ENCODE results near the gene SUMF1.

The SUMF1 gene

DNA sequence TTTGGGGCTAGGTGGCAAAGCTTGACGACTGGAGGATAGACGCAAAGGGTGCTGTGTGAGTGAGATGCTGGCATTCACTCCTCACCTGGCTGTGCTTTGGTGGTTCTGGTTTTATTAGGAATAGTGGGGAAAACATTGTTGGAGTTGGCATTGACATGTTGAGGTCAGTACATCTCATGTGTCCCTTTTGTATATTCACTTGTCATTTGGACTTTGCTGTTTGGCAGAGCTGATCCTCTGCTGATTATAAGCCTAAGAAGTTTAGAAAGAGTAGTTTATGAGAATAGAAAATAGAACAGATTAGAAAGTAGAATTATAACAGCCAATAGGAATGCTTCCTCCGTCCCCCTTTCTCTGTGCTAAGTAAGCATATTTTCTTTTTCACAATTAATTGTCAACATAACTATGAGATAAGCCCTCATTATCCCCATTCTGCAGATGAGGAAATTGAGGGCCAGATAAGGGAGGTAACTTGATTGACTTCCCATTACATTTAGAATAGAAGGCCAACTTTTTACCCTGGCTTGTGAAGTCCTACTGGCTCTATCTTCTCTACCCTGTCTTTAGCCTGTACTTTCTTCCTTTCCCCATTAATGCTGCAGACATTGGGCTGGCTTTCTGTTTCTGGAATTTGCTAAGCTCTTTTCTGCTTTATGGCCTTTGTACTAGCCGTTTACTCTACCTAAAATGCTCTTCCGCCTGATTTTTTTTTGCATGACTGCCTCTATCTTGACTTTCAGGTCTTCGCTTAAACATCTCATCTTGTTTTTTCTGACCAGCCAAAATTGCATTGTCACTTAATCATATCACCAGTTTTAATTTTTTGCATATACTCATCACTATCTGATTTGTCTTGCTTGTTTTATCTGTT, 38.9 kb upstream of the SUMF1 start:
- ChIA-PET POLR2A (no interaction called here), CTCF (no interaction called here)
- no peak for DNase-seq (ENCODE audit: extremely low spot score)
- TF ChIP-seq CTBP1 (IDR thresholded peaks at IDR 0.05; ENCODE audit: borderline replicate concordance) (no peak), HDGF (IDR thresholded peaks at IDR 0.05; ENCODE audit: borderline replicate concordance) (no peak), LEF1 (IDR thresholded peaks at IDR 0.05; ENCODE audit: borderline replicate concordance) (no peak), PKNOX1 (IDR thresholded peaks at IDR 0.05) (no peak), SUZ12 (IDR thresholded peaks at IDR 0.05) (no peak), L3MBTL2 (conservative IDR thresholded peaks at IDR 0.05) (no peak), ARNT (IDR thresholded peaks at IDR 0.05) (no peak), ELF4 (IDR thresholded peaks at IDR 0.05) (no peak), FOXM1 (IDR thresholded peaks at IDR 0.05; ENCODE audit: borderline replicate concordance) (no peak), SP1 (IDR thresholded peaks at IDR 0.05) (no peak), BHLHE40 (IDR thresholded peaks at IDR 0.05; ENCODE audit: borderline replicate concordance) (no peak)

GRCh38 chr3:4504340-4505261, 37.5 kb upstream of the SUMF1 start:
- ChIA-PET POLR2A (interaction anchor here (1.1 to 2.1 kb wide), 2 partner anchors 11 to 13 kb away, joined by 3 to 17 read pairs; partner anchors contain the start of gene ITPR1), CTCF (interaction anchor here (0.6 to 0.7 kb wide), 2 partner anchors 30 to 152 kb away, joined by 3 read pairs; no protein-coding TSS in a partner anchor)
- DNase-seq (ENCODE audit: extremely low spot score), result no peak
- TF ChIP-seq ZNF384 (IDR thresholded peaks at IDR 0.05) (no peak), TARDBP (IDR thresholded peaks at IDR 0.05) (no peak), LEF1 (IDR thresholded peaks at IDR 0.05; ENCODE audit: borderline replicate concordance) (no peak), FOXM1 (IDR thresholded peaks at IDR 0.05; ENCODE audit: borderline replicate concordance) (no peak), NFRKB (IDR thresholded peaks at IDR 0.05) (no peak), CTBP1 (IDR thresholded peaks at IDR 0.05; ENCODE audit: borderline replicate concordance) (no peak), PKNOX1 (IDR thresholded peaks at IDR 0.05) (no peak), HDGF (IDR thresholded peaks at IDR 0.05; ENCODE audit: borderline replicate concordance) (no peak), SUZ12 (IDR thresholded peaks at IDR 0.05) (no peak), ELF4 (IDR thresholded peaks at IDR 0.05) (no peak), ARNT (IDR thresholded peaks at IDR 0.05) (no peak), BHLHE40 (IDR thresholded peaks at IDR 0.05; ENCODE audit: borderline replicate concordance) (no peak), FOXA1 (IDR thresholded peaks at IDR 0.05) (no peak), L3MBTL2 (conservative IDR thresholded peaks at IDR 0.05) (no peak), SP1 (IDR thresholded peaks at IDR 0.05) (no peak), FOXK2 (IDR thresholded peaks at IDR 0.05) (no peak)

- CTCF ChIA-PET, result interaction anchor here (0.6 kb wide), 2 partner anchors 42 to 129 kb away, joined by 3 read pairs; no protein-coding TSS in a partner anchor
- DNase-seq (ENCODE audit: extremely low spot score), result no peak
- POLR2A ChIA-PET, result interaction anchor here (2.1 kb wide), 1 partner anchor 9 kb away, joined by 17 read pairs; the partner anchor contains the start of gene ITPR1
- TF ChIP-seq PKNOX1 (IDR thresholded peaks at IDR 0.05) (no peak), HDGF (IDR thresholded peaks at IDR 0.05; ENCODE audit: borderline replicate concordance) (no peak), NFRKB (IDR thresholded peaks at IDR 0.05) (no peak), FOXM1 (IDR thresholded peaks at IDR 0.05; ENCODE audit: borderline replicate concordance) (no peak), TARDBP (IDR thresholded peaks at IDR 0.05) (no peak), ELF4 (IDR thresholded peaks at IDR 0.05) (no peak), L3MBTL2 (conservative IDR thresholded peaks at IDR 0.05) (no peak), ZNF384 (IDR thresholded peaks at IDR 0.05) (no peak), ARNT (IDR thresholded peaks at IDR 0.05) (no peak), SP1 (IDR thresholded peaks at IDR 0.05) (no peak), SUZ12 (IDR thresholded peaks at IDR 0.05) (no peak), CTBP1 (IDR thresholded peaks at IDR 0.05; ENCODE audit: borderline replicate concordance) (no peak), FOXA1 (IDR thresholded peaks at IDR 0.05) (no peak), LEF1 (IDR thresholded peaks at IDR 0.05; ENCODE audit: borderline replicate concordance) (no peak), BHLHE40 (IDR thresholded peaks at IDR 0.05; ENCODE audit: borderline replicate concordance) (no peak)
These were observed 36.0 kb upstream of the SUMF1 start for GRCh38 chr3:4503050-4503449.

GRCh38 chr3:4501927-4502326, 34.9 kb upstream of the SUMF1 start:
- TF ChIP-seq SUZ12 (IDR thresholded peaks at IDR 0.05) (no peak), BHLHE40 (IDR thresholded peaks at IDR 0.05; ENCODE audit: borderline replicate concordance) (no peak)
- ChIA-PET CTCF (no interaction called here), POLR2A (interaction anchor here (1.5 kb wide), 1 partner anchor 8 kb away, joined by 9 read pairs; the partner anchor contains the start of gene ITPR1)
- DNase-seq (ENCODE audit: extremely low spot score), result no peak

- no peak for DNase-seq (ENCODE audit: extremely low spot score)
- CTCF ChIA-PET, result no interaction called here
- TF ChIP-seq ELF4 (IDR thresholded peaks at IDR 0.05) (no peak), L3MBTL2 (conservative IDR thresholded peaks at IDR 0.05) (no peak), LEF1 (IDR thresholded peaks at IDR 0.05; ENCODE audit: borderline replicate concordance) (no peak), ZNF384 (IDR thresholded peaks at IDR 0.05) (no peak), BHLHE40 (IDR thresholded peaks at IDR 0.05; ENCODE audit: borderline replicate concordance) (no peak), ARNT (IDR thresholded peaks at IDR 0.05) (no peak), CTBP1 (IDR thresholded peaks at IDR 0.05; ENCODE audit: borderline replicate concordance) (no peak), SP1 (IDR thresholded peaks at IDR 0.05) (no peak), NFRKB (IDR thresholded peaks at IDR 0.05) (no peak), SUZ12 (IDR thresholded peaks at IDR 0.05) (no peak)
- POLR2A ChIA-PET, result interaction anchor here (1.5 kb wide), 1 partner anchor 8 kb away, joined by 9 read pairs; the partner anchor contains the start of gene ITPR1
These were observed 34.4 kb upstream of the SUMF1 start for GRCh38 chr3:4501437-4501836.

All from HEK293T (cell line).